Activated naive CD8-positive, alpha-beta T cell (primary cell): ENCODE results near the gene CGREF1.

Experiments
- H3K27ac Mint-ChIP-seq: one replicate; pipeline ENCODE4 v1.8.0; 2021; ENCODE audit warnings: mixed read lengths
- H3K27me3 Mint-ChIP-seq: one replicate; pipeline ENCODE4 v1.8.0; 2021; ENCODE audit warnings: mixed read lengths
- H3K36me3 Mint-ChIP-seq: one replicate; pipeline ENCODE4 v1.8.0; 2021; ENCODE audit warnings: mixed read lengths
- H3K4me1 Mint-ChIP-seq: one replicate; pipeline ENCODE4 v1.8.0; 2021; ENCODE audit warnings: low read depth, mixed read lengths
- H3K4me3 Mint-ChIP-seq: one replicate; pipeline ENCODE4 v1.8.0; 2021; ENCODE audit warnings: mild to moderate bottlenecking, mixed read lengths
- H3K9me3 Mint-ChIP-seq: one replicate; pipeline ENCODE4 v1.8.0; 2021; ENCODE audit warnings: low read depth, mixed read lengths

CGREF1 gene

DNA sequence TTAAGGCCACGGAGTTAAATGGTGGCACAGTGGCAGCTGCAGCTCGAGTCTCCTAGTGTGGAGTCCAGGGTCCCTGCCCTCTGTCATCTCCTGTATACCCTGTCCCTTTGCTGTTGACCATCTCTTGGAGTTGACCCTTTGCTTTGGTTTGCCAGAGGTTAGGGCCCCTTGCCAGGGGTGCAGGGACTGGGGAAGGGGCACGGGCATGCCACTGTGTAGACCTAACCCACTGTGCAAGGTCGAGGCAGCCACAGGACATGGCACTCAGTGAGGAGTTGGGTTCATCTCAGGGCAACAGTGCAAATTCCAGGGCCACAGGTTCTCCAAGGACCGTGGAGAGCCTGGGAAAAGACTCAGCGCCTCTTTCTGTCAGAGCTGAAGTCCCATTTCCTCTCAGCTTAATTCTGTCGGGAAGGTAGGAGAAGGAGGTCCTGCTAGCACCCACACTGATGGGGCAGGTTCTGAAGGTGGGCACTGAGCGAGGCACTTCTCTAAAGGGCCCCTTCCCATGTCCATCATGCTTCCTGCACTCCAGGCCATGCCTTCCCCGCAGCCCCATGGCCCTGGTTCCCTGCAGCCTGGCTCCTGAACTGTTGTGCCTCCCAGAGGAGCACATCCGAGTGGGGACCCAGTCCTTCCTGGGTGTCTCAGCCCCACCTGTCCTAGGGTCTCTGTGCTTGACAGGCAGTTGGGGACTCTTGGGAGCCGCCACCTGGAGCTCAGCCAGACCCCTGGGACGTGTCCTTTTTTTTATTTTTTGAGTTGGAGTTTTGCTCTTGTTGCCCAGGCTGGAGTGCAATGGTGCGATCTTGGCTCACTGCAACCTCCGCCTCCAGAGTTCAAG, 29.6 kb downstream of the CGREF1 start:
- H3K4me3 Mint-ChIP-seq: no peak overlapping the region
- no peaks in the 10 kb centered on the region for H3K9me3 Mint-ChIP-seq
- H3K4me1 Mint-ChIP-seq: peaks cover 24% of the 10 kb centered on the region
- no peaks in the 10 kb centered on the region for H3K27me3 Mint-ChIP-seq
- H3K36me3 Mint-ChIP-seq: no peaks in the 10 kb centered on the region
- no peak overlapping the region for H3K27ac Mint-ChIP-seq

DNA sequence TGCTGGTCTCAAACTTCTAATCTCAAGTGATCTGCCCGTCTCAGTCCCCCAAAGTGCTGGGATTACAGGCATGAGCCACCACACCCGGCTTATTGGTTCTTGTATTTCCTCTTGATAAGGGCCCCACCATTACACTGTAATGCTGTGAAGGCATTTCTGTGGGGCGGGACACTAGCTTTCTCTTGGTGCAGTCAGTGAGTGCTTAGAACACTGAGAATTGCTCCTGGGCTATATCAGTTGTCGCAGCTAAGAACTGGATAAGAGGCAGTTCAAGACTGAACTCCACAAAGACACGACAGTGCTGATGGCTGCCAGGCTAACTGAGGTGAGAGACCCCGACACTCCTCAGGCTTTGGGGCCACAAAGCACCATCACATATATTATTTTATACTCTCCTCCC, 30.3 kb downstream of the CGREF1 start:
- Mint-ChIP-seq H3K36me3 (no peaks in the 10 kb centered on the region), H3K27me3 (no peaks in the 10 kb centered on the region), H3K4me3 (no peak overlapping the region), H3K4me1 (peaks cover 24% of the 10 kb centered on the region), H3K9me3 (no peaks in the 10 kb centered on the region), H3K27ac (no peak overlapping the region)

DNA sequence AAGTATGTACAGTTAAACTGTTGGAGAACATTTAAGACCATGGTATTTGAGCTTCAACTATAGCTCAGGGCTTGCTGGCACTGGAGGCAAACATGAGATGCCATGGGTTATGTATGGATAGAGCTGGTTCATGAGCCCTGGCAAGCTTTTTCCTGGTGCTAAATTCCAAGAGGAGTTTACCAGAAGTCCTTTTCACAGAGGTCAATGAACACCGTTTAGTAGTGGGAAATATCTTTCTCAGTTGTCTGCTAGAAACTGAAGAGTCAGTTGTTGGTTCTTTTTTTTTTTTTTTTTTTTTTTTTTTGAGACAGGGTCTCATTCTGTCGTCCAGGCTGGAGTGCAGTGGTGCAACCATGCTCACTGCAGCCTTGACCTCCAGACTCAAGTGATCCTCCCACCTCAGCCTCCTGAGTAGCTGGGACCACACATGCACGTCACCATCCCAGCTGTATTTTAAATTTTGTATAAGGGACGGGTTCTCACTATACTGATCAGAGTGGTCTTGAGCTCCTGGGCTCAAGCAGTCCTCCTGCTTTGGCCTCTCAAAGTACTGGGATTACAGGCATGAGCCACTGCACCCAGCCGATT, 31.0 kb downstream of the CGREF1 start:
- Mint-ChIP-seq H3K36me3 (no peaks in the 10 kb centered on the region), H3K27me3 (no peaks in the 10 kb centered on the region), H3K9me3 (no peaks in the 10 kb centered on the region), H3K27ac (no peak overlapping the region), H3K4me1 (peaks cover 24% of the 10 kb centered on the region), H3K4me3 (peak overlapping the region; percentile 89)

DNA sequence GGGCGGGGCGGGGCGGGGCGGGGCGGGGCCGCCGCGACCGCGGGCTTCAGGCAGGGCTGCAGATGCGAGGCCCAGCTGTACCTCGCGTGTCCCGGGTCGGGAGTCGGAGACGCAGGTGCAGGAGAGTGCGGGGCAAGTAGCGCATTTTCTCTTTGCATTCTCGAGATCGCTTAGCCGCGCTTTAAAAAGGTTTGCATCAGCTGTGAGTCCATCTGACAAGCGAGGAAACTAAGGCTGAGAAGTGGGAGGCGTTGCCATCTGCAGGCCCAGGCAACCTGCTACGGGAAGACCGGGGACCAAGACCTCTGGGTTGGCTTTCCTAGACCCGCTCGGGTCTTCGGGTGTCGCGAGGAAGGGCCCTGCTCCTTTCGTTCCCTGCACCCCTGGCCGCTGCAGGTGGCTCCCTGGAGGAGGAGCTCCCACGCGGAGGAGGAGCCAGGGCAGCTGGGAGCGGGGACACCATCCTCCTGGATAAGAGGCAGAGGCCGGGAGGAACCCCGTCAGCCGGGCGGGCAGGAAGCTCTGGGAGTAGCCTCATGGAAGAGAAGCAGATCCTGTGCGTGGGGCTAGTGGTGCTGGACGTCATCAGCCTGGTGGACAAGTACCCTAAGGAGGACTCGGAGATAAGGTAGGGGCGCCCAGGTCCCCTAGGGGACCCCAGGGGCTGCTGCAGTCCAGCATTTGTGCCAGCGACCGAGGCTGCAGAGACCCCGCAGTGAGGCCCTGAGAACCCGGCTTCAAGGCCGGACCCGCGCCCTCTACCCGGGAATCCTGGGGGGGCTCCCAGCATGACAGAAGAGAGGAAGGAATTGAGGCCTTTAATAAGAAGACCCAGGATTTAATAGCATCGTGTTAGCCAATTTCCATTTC, 32.0 kb downstream of the CGREF1 start, which contains the start of gene KHK:
Gene KHK, plus strand, starts transcription at position 49 of the 870 bp plus-strand sequence. Its CDS starts 488 bp downstream, at position 537.
- Mint-ChIP-seq H3K36me3 (no peaks in the 10 kb centered on the region), H3K27ac (peak within 1 kb of the TSS; percentile 66), H3K27me3 (no peaks in the 10 kb centered on the region), H3K4me1 (peaks cover 24% of the 10 kb centered on the region), H3K9me3 (no peaks in the 10 kb centered on the region), H3K4me3 (peak within 1 kb of the TSS; percentile 89)

DNA sequence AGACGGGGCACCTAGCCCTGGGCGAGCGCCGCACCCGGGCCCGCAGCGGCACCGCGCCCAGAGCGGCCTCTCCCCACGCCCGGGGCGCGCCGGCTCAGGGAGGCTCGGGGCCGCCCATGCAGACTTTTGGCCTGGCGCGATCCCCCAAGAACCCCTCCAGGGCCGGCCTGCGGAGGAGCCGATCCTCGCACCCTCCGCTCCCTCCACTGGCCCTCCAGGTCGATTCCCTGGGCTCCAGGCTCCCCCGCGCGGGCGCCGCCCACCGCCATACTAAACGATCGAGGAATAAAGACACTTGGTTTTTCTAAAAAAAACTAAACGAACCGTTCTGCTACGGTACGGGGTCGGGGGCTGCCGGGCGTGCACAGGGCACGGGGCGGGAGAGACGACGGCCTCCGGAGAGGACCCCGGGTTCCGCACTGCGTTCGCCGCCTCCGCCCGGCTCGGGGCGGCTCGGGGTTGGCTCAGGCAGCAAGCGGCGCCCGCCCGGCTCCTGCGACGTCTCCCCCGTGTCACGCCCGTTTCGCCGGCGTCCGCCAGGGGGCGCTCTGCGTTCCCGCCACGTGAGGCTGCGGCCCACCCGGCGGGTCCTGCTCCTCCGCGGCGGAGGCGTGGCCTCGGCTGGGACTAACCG, 32.7 kb downstream of the CGREF1 start:
- H3K9me3 Mint-ChIP-seq: no peaks in the 10 kb centered on the region
- H3K27me3 Mint-ChIP-seq: no peaks in the 10 kb centered on the region
- peak overlapping the region; percentile 82 for H3K4me3 Mint-ChIP-seq
- no peaks in the 10 kb centered on the region for H3K36me3 Mint-ChIP-seq
- H3K27ac Mint-ChIP-seq: peak overlapping the region; percentile 66
- H3K4me1 Mint-ChIP-seq: peaks cover 28% of the 10 kb centered on the region

DNA sequence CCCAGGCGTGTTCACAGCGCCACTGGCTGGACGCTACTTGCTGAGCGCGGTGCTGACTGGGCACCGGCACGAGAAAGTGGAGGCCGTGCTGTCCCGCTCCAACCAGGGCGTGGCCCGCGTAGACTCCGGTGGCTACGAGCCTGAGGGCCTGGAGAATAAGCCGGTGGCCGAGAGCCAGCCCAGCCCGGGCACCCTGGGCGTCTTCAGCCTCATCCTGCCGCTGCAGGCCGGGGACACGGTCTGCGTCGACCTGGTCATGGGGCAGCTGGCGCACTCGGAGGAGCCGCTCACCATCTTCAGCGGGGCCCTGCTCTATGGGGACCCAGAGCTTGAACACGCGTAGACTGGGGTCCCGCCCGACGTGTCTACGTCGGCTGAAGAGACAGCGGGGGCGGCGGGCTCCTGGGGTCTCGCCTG, 33.2 kb downstream of the CGREF1 start:
- Mint-ChIP-seq H3K36me3 (no peaks in the 10 kb centered on the region), H3K9me3 (no peaks in the 10 kb centered on the region), H3K27me3 (no peaks in the 10 kb centered on the region), H3K4me3 (peak overlapping the region; percentile 82), H3K4me1 (peaks cover 33% of the 10 kb centered on the region), H3K27ac (peak overlapping the region; percentile 66)

DNA sequence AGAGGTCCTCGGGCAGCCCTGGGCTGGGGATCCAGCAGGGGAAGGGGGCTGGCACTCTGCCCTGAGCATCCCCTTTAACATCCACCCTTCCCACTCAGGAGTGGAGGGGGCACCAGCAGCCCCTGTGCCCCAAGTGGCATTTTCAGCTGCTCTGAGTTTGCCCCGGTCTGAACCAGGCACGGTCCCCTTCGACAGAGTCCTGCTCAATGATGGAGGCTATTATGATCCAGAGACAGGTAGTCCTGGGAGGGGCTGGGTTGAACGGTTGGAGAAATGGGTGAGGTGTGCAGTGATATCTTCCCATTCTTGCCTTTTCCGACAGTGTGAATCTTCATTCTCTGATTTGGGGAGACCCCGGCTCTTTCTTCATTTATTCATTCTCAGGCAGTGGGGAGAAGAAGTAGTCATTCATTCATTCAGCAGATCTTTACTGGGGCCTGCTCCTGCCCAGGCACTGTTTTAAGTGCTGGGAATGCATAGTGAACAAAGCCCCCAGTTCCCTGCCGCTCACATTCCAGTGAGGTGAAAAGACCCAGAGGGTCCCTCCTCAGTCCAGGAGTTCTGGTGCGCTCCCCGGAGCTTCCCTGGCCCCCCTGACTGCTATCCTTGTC, 33.8 kb downstream of the CGREF1 start:
- Mint-ChIP-seq H3K27me3 (no peaks in the 10 kb centered on the region), H3K9me3 (no peaks in the 10 kb centered on the region), H3K36me3 (no peaks in the 10 kb centered on the region), H3K4me3 (peak overlapping the region; percentile 82), H3K4me1 (peaks cover 35% of the 10 kb centered on the region), H3K27ac (peak overlapping the region; percentile 66)

DNA sequence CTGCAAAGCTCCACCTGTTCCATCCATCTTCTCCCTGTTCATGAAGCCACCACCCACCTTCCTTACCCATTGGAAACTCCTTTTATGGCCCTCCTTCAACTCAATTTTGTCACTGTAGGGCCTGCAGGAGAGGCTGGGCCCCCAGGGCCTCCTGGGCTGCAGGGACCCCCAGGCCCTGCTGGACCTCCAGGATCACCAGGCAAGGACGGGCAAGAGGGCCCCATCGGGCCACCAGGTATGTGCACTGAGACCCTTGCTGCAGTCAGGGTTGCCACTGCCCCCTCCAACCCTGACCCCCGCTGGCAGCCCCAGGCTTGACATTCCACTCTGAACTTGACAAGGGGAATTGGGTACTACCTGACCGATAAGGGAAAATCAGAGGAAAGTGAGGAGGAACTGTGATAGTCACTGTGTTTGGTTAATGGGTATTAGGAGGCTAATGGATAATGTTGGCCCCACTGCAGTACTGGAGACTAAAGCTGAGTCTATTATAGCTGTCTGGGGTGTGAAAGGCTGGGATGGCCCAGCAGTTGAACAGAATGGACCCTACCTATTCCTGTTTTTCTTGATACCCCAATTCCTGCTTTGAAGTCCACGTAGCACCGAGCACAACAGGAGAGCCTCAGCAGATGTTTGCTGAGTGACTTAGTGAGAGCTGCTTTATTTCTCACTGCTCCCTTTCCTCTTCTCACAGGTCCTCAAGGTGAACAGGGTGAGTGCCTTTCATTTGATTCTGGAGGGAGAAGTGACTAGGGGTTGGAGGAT, 34.4 kb downstream of the CGREF1 start:
- Mint-ChIP-seq H3K27me3 (no peaks in the 10 kb centered on the region), H3K4me3 (peak overlapping the region; percentile 82), H3K4me1 (peaks cover 33% of the 10 kb centered on the region), H3K9me3 (no peaks in the 10 kb centered on the region), H3K27ac (no peak overlapping the region), H3K36me3 (no peaks in the 10 kb centered on the region)

DNA sequence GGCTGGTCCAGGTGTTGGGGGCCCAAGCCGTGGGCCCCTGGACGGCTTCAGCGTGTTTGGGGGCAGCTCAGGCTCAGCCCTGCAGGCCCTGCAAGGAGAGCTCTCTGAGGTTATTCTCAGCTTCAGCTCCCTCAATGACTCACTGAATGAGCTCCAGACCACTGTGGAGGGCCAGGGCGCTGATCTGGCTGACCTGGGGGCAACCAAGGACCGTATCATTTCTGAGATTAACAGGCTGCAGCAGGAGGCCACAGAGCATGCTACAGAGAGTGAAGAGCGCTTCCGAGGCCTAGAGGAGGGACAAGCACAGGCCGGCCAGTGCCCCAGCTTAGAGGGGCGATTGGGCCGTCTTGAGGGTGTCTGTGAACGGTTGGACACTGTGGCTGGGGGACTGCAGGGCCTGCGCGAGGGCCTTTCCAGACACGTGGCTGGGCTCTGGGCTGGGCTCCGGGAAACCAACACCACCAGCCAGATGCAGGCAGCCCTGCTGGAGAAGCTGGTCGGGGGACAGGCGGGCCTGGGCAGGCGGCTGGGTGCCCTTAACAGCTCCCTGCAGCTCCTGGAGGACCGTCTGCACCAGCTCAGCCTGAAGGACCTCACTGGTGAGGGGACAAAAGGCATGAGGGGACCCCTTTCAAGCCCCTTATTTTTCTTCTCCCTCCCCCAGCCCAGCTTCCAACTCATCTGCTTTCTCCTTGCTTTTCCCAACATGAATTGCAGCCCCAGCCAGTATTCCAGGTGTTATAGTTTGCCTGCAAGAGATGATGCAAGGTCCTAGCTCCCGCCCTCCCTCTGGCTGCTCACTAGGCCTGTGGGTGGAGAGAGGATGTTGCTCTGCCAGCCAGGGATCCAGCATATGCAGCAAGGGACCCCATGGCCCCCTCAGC, 35.3 kb downstream of the CGREF1 start:
- no peak overlapping the region for H3K27ac Mint-ChIP-seq
- no peak overlapping the region for H3K4me3 Mint-ChIP-seq
- H3K36me3 Mint-ChIP-seq: no peaks in the 10 kb centered on the region
- no peaks in the 10 kb centered on the region for H3K27me3 Mint-ChIP-seq
- H3K4me1 Mint-ChIP-seq: peaks cover 31% of the 10 kb centered on the region
- H3K9me3 Mint-ChIP-seq: no peaks in the 10 kb centered on the region

DNA sequence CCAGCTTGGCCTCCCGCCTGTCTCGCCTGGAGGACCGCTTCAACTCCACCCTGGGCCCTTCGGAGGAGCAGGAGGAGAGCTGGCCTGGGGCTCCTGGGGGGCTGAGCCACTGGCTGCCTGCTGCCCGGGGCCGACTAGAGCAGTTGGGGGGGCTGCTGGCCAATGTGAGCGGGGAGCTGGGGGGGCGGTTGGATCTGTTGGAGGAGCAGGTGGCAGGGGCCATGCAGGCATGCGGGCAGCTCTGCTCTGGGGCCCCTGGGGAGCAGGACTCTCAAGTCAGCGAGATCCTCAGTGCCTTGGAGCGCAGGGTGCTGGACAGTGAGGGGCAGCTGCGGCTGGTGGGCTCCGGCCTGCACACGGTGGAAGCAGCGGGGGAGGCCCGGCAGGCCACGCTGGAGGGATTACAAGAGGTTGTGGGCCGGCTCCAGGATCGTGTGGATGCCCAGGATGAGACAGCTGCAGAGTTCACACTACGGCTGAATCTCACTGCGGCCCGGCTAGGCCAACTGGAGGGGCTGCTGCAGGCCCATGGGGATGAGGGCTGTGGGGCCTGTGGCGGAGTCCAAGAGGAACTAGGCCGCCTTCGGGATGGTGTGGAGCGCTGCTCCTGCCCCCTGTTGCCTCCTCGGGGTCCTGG, 36.0 kb downstream of the CGREF1 start:
- Mint-ChIP-seq H3K27me3 (no peaks in the 10 kb centered on the region), H3K4me1 (peaks cover 29% of the 10 kb centered on the region), H3K27ac (no peak overlapping the region), H3K4me3 (no peak overlapping the region), H3K9me3 (no peaks in the 10 kb centered on the region), H3K36me3 (no peaks in the 10 kb centered on the region)

DNA sequence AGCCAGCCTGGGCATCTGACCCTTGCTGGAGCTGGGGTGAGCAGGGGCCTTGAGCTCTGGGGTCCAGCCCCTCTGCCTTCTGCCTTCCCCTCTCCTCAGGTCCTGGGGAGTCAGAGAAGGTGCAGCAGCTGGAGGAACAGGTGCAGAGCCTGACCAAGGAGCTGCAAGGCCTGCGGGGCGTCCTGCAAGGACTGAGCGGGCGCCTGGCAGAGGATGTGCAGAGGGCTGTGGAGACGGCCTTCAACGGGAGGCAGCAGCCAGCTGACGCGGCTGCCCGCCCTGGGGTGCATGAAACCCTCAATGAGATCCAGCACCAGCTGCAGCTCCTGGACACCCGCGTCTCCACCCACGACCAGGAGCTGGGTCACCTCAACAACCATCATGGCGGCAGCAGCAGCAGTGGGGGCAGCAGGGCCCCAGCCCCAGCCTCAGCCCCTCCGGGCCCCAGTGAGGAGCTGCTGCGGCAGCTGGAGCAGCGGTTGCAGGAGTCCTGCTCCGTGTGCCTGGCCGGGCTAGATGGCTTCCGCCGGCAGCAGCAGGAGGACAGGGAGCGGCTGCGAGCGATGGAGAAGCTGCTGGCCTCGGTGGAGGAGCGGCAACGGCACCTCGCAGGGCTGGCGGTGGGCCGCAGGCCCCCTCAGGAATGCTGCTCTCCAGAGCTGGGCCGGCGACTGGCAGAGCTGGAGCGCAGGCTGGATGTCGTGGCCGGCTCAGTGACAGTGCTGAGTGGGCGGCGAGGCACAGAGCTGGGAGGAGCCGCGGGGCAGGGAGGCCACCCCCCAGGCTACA, 36.8 kb downstream of the CGREF1 start:
- H3K4me1 Mint-ChIP-seq: peaks cover 23% of the 10 kb centered on the region

DNA sequence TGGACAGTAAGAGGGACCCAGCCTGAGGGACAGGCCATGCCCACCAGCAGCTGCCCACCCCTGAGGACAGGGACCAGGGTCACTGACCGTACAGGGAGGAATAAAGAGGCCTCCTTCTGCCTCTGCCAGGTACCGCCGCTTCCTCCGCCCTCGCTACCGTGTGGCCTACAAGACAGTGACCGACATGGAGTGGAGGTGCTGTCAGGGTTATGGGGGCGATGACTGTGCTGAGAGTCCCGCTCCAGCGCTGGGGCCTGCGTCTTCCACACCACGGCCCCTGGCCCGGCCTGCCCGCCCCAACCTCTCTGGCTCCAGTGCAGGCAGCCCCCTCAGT, 38.4 kb downstream of the CGREF1 start:
- no peaks in the 10 kb centered on the region for H3K9me3 Mint-ChIP-seq
- peaks cover 28% of the 10 kb centered on the region for H3K4me1 Mint-ChIP-seq
- no peaks in the 10 kb centered on the region for H3K27me3 Mint-ChIP-seq
- peak overlapping the region; percentile 17 for H3K4me3 Mint-ChIP-seq
- peak overlapping the region; percentile 98 for H3K27ac Mint-ChIP-seq
- no peaks in the 10 kb centered on the region for H3K36me3 Mint-ChIP-seq

More for the DNA sequence above, 36.8 kb downstream of the CGREF1 start:
- Mint-ChIP-seq H3K9me3 (no peaks in the 10 kb centered on the region), H3K36me3 (no peaks in the 10 kb centered on the region), H3K27ac (no peak overlapping the region), H3K27me3 (no peaks in the 10 kb centered on the region), H3K4me3 (peak overlapping the region; percentile 88)
